ENCODE results near the gene MME.
"Not testable (repeated sequence)": the region's sequence is repeated elsewhere in the genome, so short reads cannot be mapped to it uniquely, and the experiment has no call there.

Gene MME

GRCh38 chr3:155192957-155193746, 113.0 kb downstream of the MME start:
- no peak for DNase-seq (ENCODE audit: low read depth in 3 of 3)

GRCh38 chr3:155193868-155194267, 113.7 kb downstream of the MME start:
- DNase-seq (ENCODE audit: low read depth in 3 of 3) = no peak

- DNase-seq (ENCODE audit: low read depth in 3 of 3) = no peak
Measured at GRCh38 chr3:155194973-155195957, 115.1 kb downstream of the MME start.

- no peak for DNase-seq (ENCODE audit: low read depth in 3 of 3)
Measured at GRCh38 chr3:155196131-155197021, 116.3 kb downstream of the MME start.

GRCh38 chr3:155197786-155198185, 117.7 kb downstream of the MME start:
- no peak for DNase-seq (ENCODE audit: low read depth in 3 of 3)

- no peak for DNase-seq (ENCODE audit: low read depth in 3 of 3)
Measured at GRCh38 chr3:155202626-155203025, 122.5 kb downstream of the MME start.

GRCh38 chr3:155204851-155205250, 124.7 kb downstream of the MME start:
- no peak for DNase-seq (ENCODE audit: low read depth in 3 of 3)

GRCh38 chr3:155208183-155208800, 128.2 kb downstream of the MME start:
- no peak for DNase-seq (ENCODE audit: low read depth in 3 of 3)

GRCh38 chr3:155210736-155211135, 130.6 kb downstream of the MME start:
- no peak for DNase-seq (ENCODE audit: low read depth in 3 of 3)

GRCh38 chr3:155211266-155211665, 131.1 kb downstream of the MME start:
- DNase-seq (ENCODE audit: low read depth in 3 of 3) = no peak

- DNase-seq (ENCODE audit: low read depth in 3 of 3) = no peak
Measured at GRCh38 chr3:155211940-155212339, 131.8 kb downstream of the MME start.

GRCh38 chr3:155216007-155216406, 135.9 kb downstream of the MME start:
- not testable (repeated sequence) for DNase-seq (ENCODE audit: low read depth in 3 of 3)

- DNase-seq (ENCODE audit: low read depth in 3 of 3) = no peak
Measured at GRCh38 chr3:155217591-155217990, 137.5 kb downstream of the MME start.

GRCh38 chr3:155218462-155218861, 138.3 kb downstream of the MME start:
- DNase-seq (ENCODE audit: low read depth in 3 of 3) = no peak

GRCh38 chr3:155219106-155219505, 139.0 kb downstream of the MME start:
- no peak for DNase-seq (ENCODE audit: low read depth in 3 of 3)

GRCh38 chr3:155225417-155225816, 145.3 kb downstream of the MME start:
- no peak for DNase-seq (ENCODE audit: low read depth in 3 of 3)

- no peak for DNase-seq (ENCODE audit: low read depth in 3 of 3)
Measured at GRCh38 chr3:155227141-155227540, 147.0 kb downstream of the MME start.

GRCh38 chr3:155228676-155229075, 148.6 kb downstream of the MME start:
- DNase-seq (ENCODE audit: low read depth in 3 of 3) = no peak

GRCh38 chr3:155229086-155229485, 149.0 kb downstream of the MME start:
- DNase-seq (ENCODE audit: low read depth in 3 of 3) = no peak

- DNase-seq (ENCODE audit: low read depth in 3 of 3) = no peak
Measured at GRCh38 chr3:155230382-155230781, 150.3 kb downstream of the MME start.

- DNase-seq (ENCODE audit: low read depth in 3 of 3) = no peak
Measured at GRCh38 chr3:155231792-155232191, 151.7 kb downstream of the MME start.
